Liver (tissue), 9 donors: ENCODE results near the gene PPP6R2. TPM values are rescaled to one million over a fixed set of nuclear protein-coding genes. Genes with fewer than 3 reads are reported as not detected.

Experiments
- DNase-seq: peaks from one replicate; pipeline ENCODE4 v3.0.0-alpha.2; 2017; ENCODE audit warnings: low spot score
- H3K27ac ChIP-seq, 2 donors: one replicate each; pipeline ENCODE4 v1.7.0; 2013; ENCODE audit warnings: inconsistent platforms in 2 of 2, low read length in 2 of 2, control low read depth in 1 of 2, low read depth in 1 of 2, mild to moderate bottlenecking in 1 of 2
- H3K27me3 ChIP-seq, 4 donors: one replicate each; pipeline versions ENCODE4 v1.6.1 to v1.7.0; 2013; ENCODE audit warnings: low read length in 3 of 4, inconsistent platforms in 1 of 4, mild to moderate bottlenecking in 1 of 4, moderate library complexity in 1 of 4; ENCODE audit not compliant: control insufficient read depth in 4 of 4, insufficient read depth in 4 of 4
- H3K36me3 ChIP-seq, 4 donors: one replicate each; pipeline versions ENCODE4 v1.6.1 to v1.7.0; 2013; ENCODE audit warnings: low read length in 3 of 4, mild to moderate bottlenecking in 3 of 4, low read depth in 1 of 4, moderate library complexity in 1 of 4; ENCODE audit not compliant: control insufficient read depth in 4 of 4, insufficient read depth in 3 of 4
- H3K4me1 ChIP-seq, 4 donors: one replicate each; pipeline versions ENCODE4 v1.6.1 to v1.7.0; 2013; ENCODE audit warnings: low read length in 3 of 4, mild to moderate bottlenecking in 3 of 4, moderate library complexity in 1 of 4; ENCODE audit not compliant: control insufficient read depth in 4 of 4, insufficient read depth in 4 of 4
- H3K4me3 ChIP-seq, 3 donors: one replicate each; pipeline versions ENCODE4 v1.6.1 to v1.7.0; 2013; ENCODE audit warnings: low read length in 3 of 3, control low read depth in 1 of 3, low read depth in 1 of 3, mild to moderate bottlenecking in 1 of 3
- H3K9ac ChIP-seq, 2 donors: one replicate each; pipeline ENCODE4 v1.7.0; 2013; ENCODE audit warnings: low read length in 2 of 2, mild to moderate bottlenecking in 2 of 2, moderate library complexity in 2 of 2, control low read depth in 1 of 2, low read depth in 1 of 2
- H3K9me3 ChIP-seq, 4 donors: one replicate each; pipeline versions ENCODE4 v1.6.1 to v1.7.0; 2013; ENCODE audit warnings: low read length in 3 of 4; ENCODE audit not compliant: control insufficient read depth in 4 of 4
- EGR1 ChIP-seq, 2 donors: IDR thresholded peaks; 2 replicates each; pipeline ENCODE4 v1.6.1; 2016 to 2018; ENCODE audit warnings: antibody characterized with exemption in 2 of 2, low read depth in 2 of 2
- FOXA2 ChIP-seq: IDR thresholded peaks from 2 replicates; pipeline ENCODE4 v1.6.1; 2016; ENCODE audit warnings: antibody characterized with exemption
- GABPA ChIP-seq, 2 donors: IDR thresholded peaks in 1 of 2; conservative IDR thresholded peaks in 1 of 2; 2 replicates each; pipeline ENCODE4 v1.6.1; 2016; ENCODE audit warnings: antibody characterized with exemption in 2 of 2, mild to moderate bottlenecking in 1 of 2, moderate library complexity in 1 of 2
- HNF4A ChIP-seq, 2 donors: conservative IDR thresholded peaks; 2 replicates each; pipeline ENCODE4 v1.6.1; 2016; ENCODE audit warnings: antibody characterized with exemption in 2 of 2, mild to moderate bottlenecking in 2 of 2
- HNF4G ChIP-seq: IDR thresholded peaks from 2 replicates; pipeline ENCODE4 v1.6.1; 2016; ENCODE audit warnings: antibody characterized with exemption
- JUND ChIP-seq, 2 donors: IDR thresholded peaks; 2 replicates each; pipeline ENCODE4 v1.6.1; 2016; ENCODE audit warnings: antibody characterized with exemption in 2 of 2
- RAD21 ChIP-seq, 2 donors: IDR thresholded peaks; 2 replicates each; pipeline ENCODE4 v1.6.1; 2016; ENCODE audit warnings: antibody characterized with exemption in 2 of 2, mild to moderate bottlenecking in 2 of 2
- RXRA ChIP-seq, 2 donors: IDR thresholded peaks; 2 replicates each; pipeline ENCODE4 v1.6.1; 2017 to 2018; ENCODE audit warnings: antibody characterized with exemption in 2 of 2, mild to moderate bottlenecking in 1 of 2
- SP1 ChIP-seq: IDR thresholded peaks from 2 replicates; pipeline ENCODE4 v1.6.1; 2018; ENCODE audit warnings: antibody characterized with exemption, mild to moderate bottlenecking
- TAF1 ChIP-seq: conservative IDR thresholded peaks from 2 replicates; pipeline ENCODE4 v1.6.1; 2016; ENCODE audit warnings: antibody characterized with exemption, mild to moderate bottlenecking
- WGBS: extraction: QIAGEN DNeasy Blood & Tissue Kit; methylation state at CpG from one replicate; pipeline ENCODE4 v1.1.7; 2013; 5-methylcytosine and 5-hydroxymethylcytosine counted together
- polyA plus RNA-seq, 2 donors: library from polyadenylated mRNA; stranded (reverse) in 1 of 2; unstranded in 1 of 2; fragments of 200-250 nt in 1 of 2; fragments of >200 nt in 1 of 2; fragmentation: Nextera tagmentation in 1 of 2; extraction: Ambion mirVana in 1 of 2; gene quantifications; one replicate each; pipeline versions ENCODE4 v1.2.1 to v1.2.3, GENCODE V29; 2013 to 2015
- total RNA-seq, 2 donors: library from RNA; depleted of rRNA; stranded (reverse); fragments of >200 nt; gene quantifications; one replicate each; pipeline ENCODE4 v1.2.3, GENCODE V29; 2014
- TF ChIP-seq, protein P1 (sequence below): IDR thresholded peaks from 2 replicates; pipeline ENCODE4 v1.6.1; 2016; ENCODE audit warnings: antibody characterized with exemption, mild to moderate bottlenecking
- TF ChIP-seq, protein P2 (sequence below): IDR thresholded peaks from 2 replicates; pipeline ENCODE4 v1.6.1; 2016; ENCODE audit warnings: antibody characterized with exemption
- TF ChIP-seq, protein P3 (sequence below): IDR thresholded peaks from 2 replicates; pipeline ENCODE4 v1.6.1; 2016; ENCODE audit warnings: antibody characterized with exemption
- TF ChIP-seq, protein P4 (sequence below): IDR thresholded peaks from 2 replicates; pipeline ENCODE4 v1.6.1; 2016; ENCODE audit warnings: antibody characterized with exemption
- TF ChIP-seq, protein P5 (sequence below): fragments of 150-350 bp; IDR thresholded peaks from 2 replicates; pipeline ENCODE4 v1.5.1; 2017; ENCODE audit warnings: improper control_type of control experiment, low read depth, low read length; ENCODE audit not compliant: missing input control
- donor health status: healthy.
- donor health status: healthy.
- donor health status: healthy.
- donor health status: healthy.
- donor health status: healthy.

PPP6R2 gene
- total and polyA plus RNA-seq, 4 donors: 28.8 to 117 (median 47.2) TPM

DNA sequence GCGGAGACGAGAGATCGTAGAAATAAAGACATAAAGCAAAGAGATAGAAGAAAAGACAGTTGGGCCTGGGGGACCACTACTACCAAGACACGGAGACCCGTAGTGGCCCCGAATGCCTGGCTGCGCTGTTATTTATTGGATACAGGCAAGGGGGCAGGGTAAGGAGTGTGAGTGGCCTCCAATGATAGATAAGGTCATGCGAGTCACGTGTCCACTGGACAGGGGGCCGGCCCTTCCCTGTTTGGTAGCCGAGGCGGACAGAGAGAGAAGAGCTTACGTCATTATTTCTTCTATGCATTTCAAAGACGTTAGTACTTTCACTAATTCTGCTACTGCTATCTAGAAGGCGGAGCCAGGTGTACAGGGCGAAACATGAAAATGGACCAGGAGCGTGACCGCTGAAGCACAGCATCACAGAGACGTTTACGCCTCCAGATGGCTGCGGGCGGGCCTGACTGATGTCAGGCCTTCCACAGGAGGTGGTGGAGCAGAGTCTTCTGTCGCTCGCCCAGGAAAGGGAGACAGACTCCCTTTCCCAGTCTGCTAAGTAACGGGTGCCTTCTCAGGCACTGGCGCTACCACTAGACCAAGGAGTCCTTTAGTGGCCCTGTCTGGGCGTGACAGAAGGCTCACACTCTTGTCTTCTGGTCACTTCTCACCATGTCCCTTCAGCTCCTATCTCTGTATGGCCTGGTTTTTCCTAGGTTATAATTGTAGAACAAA is 24.8 kb downstream of the PPP6R2 start:
- TF ChIP-seq, protein P1, sequence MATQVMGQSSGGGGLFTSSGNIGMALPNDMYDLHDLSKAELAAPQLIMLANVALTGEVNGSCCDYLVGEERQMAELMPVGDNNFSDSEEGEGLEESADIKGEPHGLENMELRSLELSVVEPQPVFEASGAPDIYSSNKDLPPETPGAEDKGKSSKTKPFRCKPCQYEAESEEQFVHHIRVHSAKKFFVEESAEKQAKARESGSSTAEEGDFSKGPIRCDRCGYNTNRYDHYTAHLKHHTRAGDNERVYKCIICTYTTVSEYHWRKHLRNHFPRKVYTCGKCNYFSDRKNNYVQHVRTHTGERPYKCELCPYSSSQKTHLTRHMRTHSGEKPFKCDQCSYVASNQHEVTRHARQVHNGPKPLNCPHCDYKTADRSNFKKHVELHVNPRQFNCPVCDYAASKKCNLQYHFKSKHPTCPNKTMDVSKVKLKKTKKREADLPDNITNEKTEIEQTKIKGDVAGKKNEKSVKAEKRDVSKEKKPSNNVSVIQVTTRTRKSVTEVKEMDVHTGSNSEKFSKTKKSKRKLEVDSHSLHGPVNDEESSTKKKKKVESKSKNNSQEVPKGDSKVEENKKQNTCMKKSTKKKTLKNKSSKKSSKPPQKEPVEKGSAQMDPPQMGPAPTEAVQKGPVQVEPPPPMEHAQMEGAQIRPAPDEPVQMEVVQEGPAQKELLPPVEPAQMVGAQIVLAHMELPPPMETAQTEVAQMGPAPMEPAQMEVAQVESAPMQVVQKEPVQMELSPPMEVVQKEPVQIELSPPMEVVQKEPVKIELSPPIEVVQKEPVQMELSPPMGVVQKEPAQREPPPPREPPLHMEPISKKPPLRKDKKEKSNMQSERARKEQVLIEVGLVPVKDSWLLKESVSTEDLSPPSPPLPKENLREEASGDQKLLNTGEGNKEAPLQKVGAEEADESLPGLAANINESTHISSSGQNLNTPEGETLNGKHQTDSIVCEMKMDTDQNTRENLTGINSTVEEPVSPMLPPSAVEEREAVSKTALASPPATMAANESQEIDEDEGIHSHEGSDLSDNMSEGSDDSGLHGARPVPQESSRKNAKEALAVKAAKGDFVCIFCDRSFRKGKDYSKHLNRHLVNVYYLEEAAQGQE: no peak
- TF ChIP-seq HNF4A (conservative IDR thresholded peaks at IDR 0.05) (no peak), HNF4G (no peak), JUND (IDR thresholded peaks at IDR 0.05) (no peak), GABPA (IDR thresholded peaks at IDR 0.05 in 1 of 2, conservative IDR thresholded peaks at IDR 0.05 in 1 of 2) (no peak), EGR1 (IDR thresholded peaks at IDR 0.05; ENCODE audit: low read depth in 2 of 2) (no peak), SP1 (no peak)
- TF ChIP-seq, protein P2, sequence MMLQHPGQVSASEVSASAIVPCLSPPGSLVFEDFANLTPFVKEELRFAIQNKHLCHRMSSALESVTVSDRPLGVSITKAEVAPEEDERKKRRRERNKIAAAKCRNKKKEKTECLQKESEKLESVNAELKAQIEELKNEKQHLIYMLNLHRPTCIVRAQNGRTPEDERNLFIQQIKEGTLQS: no peak
- WGBS: 95% methylated on average over 27 of the region's 27 CpGs
- no peak for DNase-seq
- Histone ChIP-seq H3K27me3 (no peaks in the 10 kb centered on the region), H3K9me3 (no peaks in the 10 kb centered on the region), H3K27ac (no peak overlapping the region), H3K9ac (no peak overlapping the region), H3K36me3 (peaks cover 0 to 3% (median 2%) of the 10 kb centered on the region in 4 donors), H3K4me3 (no peak overlapping the region), H3K4me1 (peaks cover 4 to 28% (median 15%) of the 10 kb centered on the region in 4 donors)

DNA sequence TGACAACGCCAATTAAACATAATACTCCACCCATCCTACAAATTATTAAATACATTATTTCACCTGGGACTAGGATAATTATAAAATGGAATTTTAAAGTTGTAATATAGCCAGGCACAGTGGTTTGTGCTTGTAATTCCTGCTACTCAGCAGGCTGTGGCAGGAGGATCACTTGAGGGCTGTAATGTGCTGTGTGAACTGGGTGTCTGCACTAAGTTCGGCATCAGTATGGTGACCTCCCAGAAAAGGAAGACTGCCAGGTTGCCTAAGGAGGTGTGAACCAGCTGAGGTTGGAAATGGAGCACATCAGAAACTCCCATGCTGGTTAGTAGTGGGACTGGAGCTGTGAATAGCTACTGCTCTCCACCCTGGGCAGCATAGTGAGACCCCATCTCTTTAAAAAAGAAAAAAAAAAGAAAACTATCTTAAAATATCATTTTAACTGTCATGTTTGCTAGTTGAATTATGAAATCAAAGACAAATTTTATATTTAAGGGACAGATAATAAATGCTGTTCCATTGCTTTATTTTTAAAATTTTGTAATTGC is 28.0 kb downstream of the PPP6R2 start:
- no peak overlapping the region for H3K9ac ChIP-seq
- DNase-seq: no peak
- 95% methylated on average over 2 of the region's 2 CpGs for WGBS
- H3K4me3 ChIP-seq: no peak overlapping the region
- H3K9me3 ChIP-seq: no peaks in the 10 kb centered on the region
- no peak overlapping the region for H3K27ac ChIP-seq
- peaks cover 0 to 13% (median 8%) of the 10 kb centered on the region in 4 donors for H3K4me1 ChIP-seq
- no peak for TF ChIP-seq JUND (IDR thresholded peaks at IDR 0.05)
- no peak for TF ChIP-seq TAF1
- no peak for TF ChIP-seq RXRA (IDR thresholded peaks at IDR 0.05)
- TF ChIP-seq SP1: no peak
- TF ChIP-seq, protein P2: no peak
- no peak for TF ChIP-seq RAD21 (IDR thresholded peaks at IDR 0.05)
- TF ChIP-seq EGR1 (IDR thresholded peaks at IDR 0.05; ENCODE audit: low read depth in 2 of 2): no peak
- no peaks in the 10 kb centered on the region for H3K27me3 ChIP-seq
- H3K36me3 ChIP-seq: peaks cover 4 to 9% (median 6%) of the 10 kb centered on the region in 4 donors

DNA sequence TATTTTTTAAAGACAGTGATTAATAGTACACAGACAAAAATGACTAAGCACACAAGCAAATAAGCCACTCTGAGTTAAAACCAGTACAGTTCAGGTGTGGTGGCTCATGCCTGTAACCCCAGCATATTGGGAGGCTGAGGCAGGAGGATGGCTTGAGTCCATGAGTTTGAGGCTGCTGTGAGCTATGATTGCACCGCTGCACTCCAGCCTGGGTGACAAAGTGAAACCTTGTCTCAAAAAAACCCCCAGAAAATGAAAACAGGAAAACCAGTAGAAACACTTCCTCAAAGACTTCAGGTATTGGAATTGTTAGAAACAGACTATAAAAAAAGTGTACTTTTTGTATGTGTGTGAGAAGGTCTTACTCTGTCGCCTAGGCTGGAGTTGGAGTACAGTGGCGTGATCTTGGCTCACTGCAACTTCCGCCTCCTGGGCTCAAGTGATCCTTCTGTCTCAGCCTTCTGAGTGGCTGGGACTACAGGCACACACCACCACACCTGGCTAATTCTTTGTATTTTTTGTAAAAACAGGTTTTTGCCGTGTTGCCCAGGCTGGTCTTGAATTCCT is 33.0 kb downstream of the PPP6R2 start:
- Histone ChIP-seq H3K27me3 (no peaks in the 10 kb centered on the region), H3K9me3 (no peaks in the 10 kb centered on the region), H3K4me3 (no peak overlapping the region), H3K9ac (no peak overlapping the region), H3K36me3 (peaks cover 4 to 10% (median 8%) of the 10 kb centered on the region in 4 donors), H3K4me1 (no peaks in the 10 kb centered on the region), H3K27ac (no peak overlapping the region)
- 83% methylated on average over 5 of the region's 5 CpGs for WGBS
- no peak for DNase-seq
- no peak for TF ChIP-seq SP1
- TF ChIP-seq, protein P3, sequence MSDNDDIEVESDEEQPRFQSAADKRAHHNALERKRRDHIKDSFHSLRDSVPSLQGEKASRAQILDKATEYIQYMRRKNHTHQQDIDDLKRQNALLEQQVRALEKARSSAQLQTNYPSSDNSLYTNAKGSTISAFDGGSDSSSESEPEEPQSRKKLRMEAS: no peak
- TF ChIP-seq, protein P4, sequence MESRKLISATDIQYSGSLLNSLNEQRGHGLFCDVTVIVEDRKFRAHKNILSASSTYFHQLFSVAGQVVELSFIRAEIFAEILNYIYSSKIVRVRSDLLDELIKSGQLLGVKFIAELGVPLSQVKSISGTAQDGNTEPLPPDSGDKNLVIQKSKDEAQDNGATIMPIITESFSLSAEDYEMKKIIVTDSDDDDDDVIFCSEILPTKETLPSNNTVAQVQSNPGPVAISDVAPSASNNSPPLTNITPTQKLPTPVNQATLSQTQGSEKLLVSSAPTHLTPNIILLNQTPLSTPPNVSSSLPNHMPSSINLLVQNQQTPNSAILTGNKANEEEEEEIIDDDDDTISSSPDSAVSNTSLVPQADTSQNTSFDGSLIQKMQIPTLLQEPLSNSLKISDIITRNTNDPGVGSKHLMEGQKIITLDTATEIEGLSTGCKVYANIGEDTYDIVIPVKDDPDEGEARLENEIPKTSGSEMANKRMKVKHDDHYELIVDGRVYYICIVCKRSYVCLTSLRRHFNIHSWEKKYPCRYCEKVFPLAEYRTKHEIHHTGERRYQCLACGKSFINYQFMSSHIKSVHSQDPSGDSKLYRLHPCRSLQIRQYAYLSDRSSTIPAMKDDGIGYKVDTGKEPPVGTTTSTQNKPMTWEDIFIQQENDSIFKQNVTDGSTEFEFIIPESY: no peak
- TF ChIP-seq, protein P5, sequence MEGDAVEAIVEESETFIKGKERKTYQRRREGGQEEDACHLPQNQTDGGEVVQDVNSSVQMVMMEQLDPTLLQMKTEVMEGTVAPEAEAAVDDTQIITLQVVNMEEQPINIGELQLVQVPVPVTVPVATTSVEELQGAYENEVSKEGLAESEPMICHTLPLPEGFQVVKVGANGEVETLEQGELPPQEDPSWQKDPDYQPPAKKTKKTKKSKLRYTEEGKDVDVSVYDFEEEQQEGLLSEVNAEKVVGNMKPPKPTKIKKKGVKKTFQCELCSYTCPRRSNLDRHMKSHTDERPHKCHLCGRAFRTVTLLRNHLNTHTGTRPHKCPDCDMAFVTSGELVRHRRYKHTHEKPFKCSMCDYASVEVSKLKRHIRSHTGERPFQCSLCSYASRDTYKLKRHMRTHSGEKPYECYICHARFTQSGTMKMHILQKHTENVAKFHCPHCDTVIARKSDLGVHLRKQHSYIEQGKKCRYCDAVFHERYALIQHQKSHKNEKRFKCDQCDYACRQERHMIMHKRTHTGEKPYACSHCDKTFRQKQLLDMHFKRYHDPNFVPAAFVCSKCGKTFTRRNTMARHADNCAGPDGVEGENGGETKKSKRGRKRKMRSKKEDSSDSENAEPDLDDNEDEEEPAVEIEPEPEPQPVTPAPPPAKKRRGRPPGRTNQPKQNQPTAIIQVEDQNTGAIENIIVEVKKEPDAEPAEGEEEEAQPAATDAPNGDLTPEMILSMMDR: no peak
- TF ChIP-seq FOXA2: no peak
- no peak for TF ChIP-seq RAD21 (IDR thresholded peaks at IDR 0.05)
- no peak for TF ChIP-seq RXRA (IDR thresholded peaks at IDR 0.05)
- TF ChIP-seq, protein P2: no peak
